ENCODE measurements around the gene AHCYL1.

- TF ChIP-seq, protein P1, sequence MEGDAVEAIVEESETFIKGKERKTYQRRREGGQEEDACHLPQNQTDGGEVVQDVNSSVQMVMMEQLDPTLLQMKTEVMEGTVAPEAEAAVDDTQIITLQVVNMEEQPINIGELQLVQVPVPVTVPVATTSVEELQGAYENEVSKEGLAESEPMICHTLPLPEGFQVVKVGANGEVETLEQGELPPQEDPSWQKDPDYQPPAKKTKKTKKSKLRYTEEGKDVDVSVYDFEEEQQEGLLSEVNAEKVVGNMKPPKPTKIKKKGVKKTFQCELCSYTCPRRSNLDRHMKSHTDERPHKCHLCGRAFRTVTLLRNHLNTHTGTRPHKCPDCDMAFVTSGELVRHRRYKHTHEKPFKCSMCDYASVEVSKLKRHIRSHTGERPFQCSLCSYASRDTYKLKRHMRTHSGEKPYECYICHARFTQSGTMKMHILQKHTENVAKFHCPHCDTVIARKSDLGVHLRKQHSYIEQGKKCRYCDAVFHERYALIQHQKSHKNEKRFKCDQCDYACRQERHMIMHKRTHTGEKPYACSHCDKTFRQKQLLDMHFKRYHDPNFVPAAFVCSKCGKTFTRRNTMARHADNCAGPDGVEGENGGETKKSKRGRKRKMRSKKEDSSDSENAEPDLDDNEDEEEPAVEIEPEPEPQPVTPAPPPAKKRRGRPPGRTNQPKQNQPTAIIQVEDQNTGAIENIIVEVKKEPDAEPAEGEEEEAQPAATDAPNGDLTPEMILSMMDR (IDR thresholded peaks at IDR 0.05), result no peak
- TF ChIP-seq POLR2AphosphoS5 (IDR thresholded peaks at IDR 0.05), result no peak
- TF ChIP-seq POLR2A (IDR thresholded peaks at IDR 0.05), result no peak
Observed at GRCh38 chr1:109947582-109948284, 36.8 kb upstream of the AHCYL1 start.
